ENCODE measurements around the gene MLXIP. TPM values are rescaled to one million over a fixed set of nuclear protein-coding genes. Genes with fewer than 3 reads are reported as not detected.
A peak's percentile ranks its signal among the peaks of the same experiment; 100 is the strongest.

The MLXIP gene
- total RNA-seq, 3 donors from 2014 or later: 194 to 230 (median 201) TPM

DNA sequence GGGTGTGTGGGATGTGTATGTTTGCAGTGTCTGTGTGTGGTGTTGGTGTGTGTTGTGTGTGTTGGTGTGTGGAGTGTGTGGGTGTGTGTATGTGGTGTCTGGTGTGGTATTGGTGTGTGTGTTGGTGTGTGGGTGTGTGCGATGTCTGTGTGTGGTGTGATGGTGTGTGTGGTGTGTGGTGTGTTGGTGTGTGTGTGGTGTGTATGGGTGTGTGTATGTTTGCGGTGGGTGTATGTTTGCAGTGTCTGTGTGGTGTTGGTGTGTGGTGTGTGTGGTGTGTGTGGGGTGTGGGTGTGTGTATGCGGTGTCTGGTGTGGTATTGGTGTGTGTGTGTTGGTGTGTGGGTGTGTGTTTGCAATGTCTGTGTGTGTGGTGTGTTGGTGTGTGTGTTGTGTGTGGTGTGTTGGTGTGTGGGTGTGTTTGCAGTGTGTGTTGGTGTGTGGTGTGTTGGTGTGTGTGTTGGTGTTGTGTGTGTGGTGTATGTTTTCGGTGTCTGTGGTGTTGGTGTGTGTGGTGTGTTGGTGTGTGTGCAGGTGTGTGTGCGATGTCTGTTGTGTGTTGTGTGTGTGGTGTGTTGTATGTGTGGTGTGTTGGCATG is 15.7 kb downstream of the MLXIP start:
- Histone ChIP-seq H3K4me3 (no peak overlapping the region), H3K4me1 (ENCODE audit: low read depth) (peaks cover 71% of the 10 kb centered on the region), H3K9me3 (no peaks in the 10 kb centered on the region), H3K36me3 (ENCODE audit: low read depth) (no peaks in the 10 kb centered on the region)
- TF ChIP-seq, protein P1, sequence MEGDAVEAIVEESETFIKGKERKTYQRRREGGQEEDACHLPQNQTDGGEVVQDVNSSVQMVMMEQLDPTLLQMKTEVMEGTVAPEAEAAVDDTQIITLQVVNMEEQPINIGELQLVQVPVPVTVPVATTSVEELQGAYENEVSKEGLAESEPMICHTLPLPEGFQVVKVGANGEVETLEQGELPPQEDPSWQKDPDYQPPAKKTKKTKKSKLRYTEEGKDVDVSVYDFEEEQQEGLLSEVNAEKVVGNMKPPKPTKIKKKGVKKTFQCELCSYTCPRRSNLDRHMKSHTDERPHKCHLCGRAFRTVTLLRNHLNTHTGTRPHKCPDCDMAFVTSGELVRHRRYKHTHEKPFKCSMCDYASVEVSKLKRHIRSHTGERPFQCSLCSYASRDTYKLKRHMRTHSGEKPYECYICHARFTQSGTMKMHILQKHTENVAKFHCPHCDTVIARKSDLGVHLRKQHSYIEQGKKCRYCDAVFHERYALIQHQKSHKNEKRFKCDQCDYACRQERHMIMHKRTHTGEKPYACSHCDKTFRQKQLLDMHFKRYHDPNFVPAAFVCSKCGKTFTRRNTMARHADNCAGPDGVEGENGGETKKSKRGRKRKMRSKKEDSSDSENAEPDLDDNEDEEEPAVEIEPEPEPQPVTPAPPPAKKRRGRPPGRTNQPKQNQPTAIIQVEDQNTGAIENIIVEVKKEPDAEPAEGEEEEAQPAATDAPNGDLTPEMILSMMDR (IDR thresholded peaks at IDR 0.05): no peak
- intact Hi-C loops (cut with DNase I, micrococcal nuclease): no loop called here
- DNase-seq: no peak
- ATAC-seq: no peak

DNA sequence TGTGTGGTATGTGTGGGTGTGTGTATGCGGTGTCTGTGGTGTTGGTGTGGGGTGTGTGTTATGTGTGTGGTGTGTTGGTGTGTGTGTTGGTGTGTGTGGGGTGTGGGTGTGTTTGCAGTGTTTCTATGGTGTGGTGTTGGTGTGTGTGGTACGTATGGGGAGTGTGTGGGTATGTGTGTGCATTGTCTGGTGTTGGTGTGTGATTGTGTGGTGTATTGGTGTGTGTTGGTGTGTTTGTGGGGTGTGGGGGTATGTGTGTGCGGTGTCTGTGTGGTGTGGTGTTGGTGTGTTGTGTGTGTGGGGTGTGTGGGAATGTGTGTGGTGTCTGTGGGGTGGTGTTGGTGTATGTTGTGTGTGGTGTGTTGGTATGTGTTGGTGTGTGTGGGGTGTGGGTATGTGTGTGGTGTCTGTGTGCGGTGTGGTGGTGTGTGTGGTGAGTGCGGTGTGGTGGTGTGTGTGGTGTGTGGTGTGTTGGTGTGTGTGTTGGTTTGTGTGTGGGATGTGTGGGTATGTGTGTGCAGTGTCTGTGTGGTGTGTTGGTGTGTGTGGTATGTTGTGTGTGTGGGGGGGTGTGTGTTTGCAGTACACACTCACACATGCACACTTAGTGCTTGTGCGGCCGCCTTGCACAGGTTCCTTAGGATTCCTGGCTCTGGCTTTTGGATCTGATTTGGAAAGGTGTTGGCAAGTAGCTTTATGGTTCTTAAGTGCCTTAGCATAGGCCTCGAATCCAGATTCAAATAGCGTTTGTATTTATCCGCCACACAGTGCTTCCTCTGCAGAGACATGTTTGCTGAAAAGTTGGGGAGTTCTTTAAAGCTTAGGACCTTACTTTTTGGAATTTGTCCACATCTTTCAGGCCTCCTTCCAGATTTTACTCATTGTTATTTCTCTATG is 16.4 kb downstream of the MLXIP start:
- ATAC-seq: no peak
- Histone ChIP-seq H3K36me3 (ENCODE audit: low read depth) (no peaks in the 10 kb centered on the region), H3K4me1 (ENCODE audit: low read depth) (peaks cover 71% of the 10 kb centered on the region), H3K9me3 (no peaks in the 10 kb centered on the region), H3K4me3 (no peak overlapping the region)
- intact Hi-C loops (cut with DNase I, micrococcal nuclease): no loop called here
- TF ChIP-seq, protein P1 (IDR thresholded peaks at IDR 0.05): no peak
- DNase-seq: peak in 1 of 3 donors; percentile 47

DNA sequence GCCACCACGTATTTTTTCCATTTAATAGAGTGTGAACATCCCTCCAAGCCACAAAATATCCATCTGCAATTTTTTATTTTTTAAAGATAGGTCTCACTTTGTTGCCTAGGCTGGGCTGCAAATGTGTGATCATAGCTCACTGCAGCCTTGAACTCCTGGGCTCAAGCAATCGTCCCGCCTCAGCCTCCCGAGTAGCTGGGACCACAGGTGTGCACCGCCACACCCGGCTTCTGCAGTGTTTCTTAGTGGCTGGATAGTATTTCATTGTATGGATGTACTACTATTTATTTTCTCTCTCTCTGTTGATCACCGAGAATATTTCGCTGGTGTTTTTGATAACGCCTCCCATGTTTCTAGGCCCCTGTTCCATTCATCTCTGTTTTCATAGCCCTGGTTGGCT is 17.5 kb downstream of the MLXIP start:
- TF ChIP-seq, protein P1 (IDR thresholded peaks at IDR 0.05): no peak
- peak in 1 of 3 donors; percentile 36 for DNase-seq
- intact Hi-C loops (cut with DNase I, micrococcal nuclease): no loop called here
- Histone ChIP-seq H3K36me3 (ENCODE audit: low read depth) (no peaks in the 10 kb centered on the region), H3K9me3 (no peaks in the 10 kb centered on the region), H3K4me1 (ENCODE audit: low read depth) (peaks cover 72% of the 10 kb centered on the region), H3K4me3 (no peak overlapping the region)
- no peak for ATAC-seq

DNA sequence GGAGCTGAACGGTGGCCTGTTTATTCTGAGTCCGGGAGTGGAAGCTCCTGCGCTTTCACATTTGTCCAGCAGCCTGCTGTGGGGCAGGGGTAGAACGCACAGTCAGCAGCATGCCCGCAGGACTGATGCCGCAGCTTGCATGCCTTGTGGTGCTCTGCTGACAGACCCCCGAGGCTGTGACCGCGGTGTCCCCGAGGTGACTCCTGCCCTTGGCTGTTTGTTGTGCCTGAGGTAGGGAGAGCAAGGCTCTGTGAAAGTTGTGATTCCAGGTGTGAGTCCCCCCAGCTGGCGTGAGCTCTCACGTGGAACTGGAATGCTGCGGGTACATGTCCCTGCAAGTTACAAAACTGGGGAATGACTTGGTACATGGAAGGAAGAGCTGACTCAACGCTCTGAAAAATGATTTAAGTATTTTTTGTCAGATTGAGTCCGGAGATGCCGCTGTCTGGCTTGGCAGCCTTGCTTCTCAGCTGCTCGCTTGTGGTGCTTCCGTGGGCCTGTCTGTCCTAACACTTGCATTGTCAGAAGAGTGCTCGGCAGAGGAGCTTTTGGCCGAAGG is 18.1 kb downstream of the MLXIP start:
- H3K36me3 ChIP-seq (ENCODE audit: low read depth): no peaks in the 10 kb centered on the region
- TF ChIP-seq, protein P1 (IDR thresholded peaks at IDR 0.05): no peak
- peaks cover 72% of the 10 kb centered on the region for H3K4me1 ChIP-seq (ENCODE audit: low read depth)
- no peaks in the 10 kb centered on the region for H3K9me3 ChIP-seq
- ATAC-seq: no peak
- peak in 2 of 3 donors; percentile 60 to 67 for DNase-seq
- intact Hi-C loops (cut with DNase I, micrococcal nuclease): no loop called here
- no peak overlapping the region for H3K4me3 ChIP-seq

DNA sequence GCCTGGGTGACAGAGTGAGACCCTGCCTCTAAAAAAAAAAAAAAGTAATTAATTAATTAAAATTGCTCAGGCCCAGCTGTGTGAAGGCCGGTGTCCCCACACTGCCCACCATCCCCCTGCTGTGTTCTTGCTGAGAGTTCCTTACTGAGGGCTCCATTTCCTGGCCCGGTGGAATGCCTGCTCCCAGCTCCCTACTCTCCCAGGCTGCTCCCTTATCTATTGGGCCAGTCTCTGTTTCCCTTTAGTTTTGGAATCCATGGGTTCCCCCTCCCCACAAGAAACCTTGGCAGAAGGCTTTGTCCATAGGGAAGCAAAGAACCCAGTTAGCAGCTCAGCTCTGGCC is 19.0 kb downstream of the MLXIP start:
- TF ChIP-seq, protein P1 (IDR thresholded peaks at IDR 0.05): no peak
- ATAC-seq (no peak), DNase-seq (no peak)
- Histone ChIP-seq H3K9me3 (no peaks in the 10 kb centered on the region), H3K4me1 (ENCODE audit: low read depth) (peaks cover 71% of the 10 kb centered on the region), H3K4me3 (no peak overlapping the region), H3K36me3 (ENCODE audit: low read depth) (no peaks in the 10 kb centered on the region)
- intact Hi-C loops (cut with DNase I, micrococcal nuclease): no loop called here

Data from mucosa of descending colon (tissue), 3 donors.